Stimulated activated CD4-positive, alpha-beta T cell treated with anti-CD3 and anti-CD28 coated beads, Interleukin-15, amount 100 ng/mL, for 1 hour (primary cell): ENCODE measurements around the gene MMP24OS.
A peak's percentile ranks its signal among the peaks of the same experiment; 100 is the strongest.
"Not testable (repeated sequence)": the region's sequence is repeated elsewhere in the genome, so short reads cannot be mapped to it uniquely, and the experiment has no call there.

Experiments used
- DNase-seq, 2 donors: peaks; one replicate each; pipeline ENCODE4 v3.0.0-alpha.2; 2020; ENCODE audit warnings: low read depth in 1 of 2, low spot score in 1 of 2

Gene MMP24OS

DNA sequence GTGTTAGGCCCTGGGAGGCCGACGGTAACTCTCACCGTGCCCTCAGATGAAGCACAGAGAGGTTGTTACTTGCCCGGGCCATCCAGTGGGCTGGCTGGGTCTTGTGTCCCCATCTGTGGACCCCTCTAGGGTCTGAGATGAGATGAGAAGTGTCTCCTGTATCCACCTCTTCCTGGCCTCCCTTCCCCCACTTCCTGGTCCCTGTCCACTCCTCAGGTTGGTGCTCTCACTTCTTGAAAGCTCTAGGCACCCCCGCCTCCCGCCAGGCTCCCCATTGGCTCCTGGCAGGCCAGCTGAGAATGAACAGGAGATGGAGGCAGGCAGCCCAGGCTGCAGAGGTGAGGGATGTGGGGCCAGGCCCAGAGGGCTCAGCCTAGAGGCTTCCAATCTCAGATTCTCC is 1.5 kb downstream of the MMP24OS start:
- DNase-seq: no peak

DNA sequence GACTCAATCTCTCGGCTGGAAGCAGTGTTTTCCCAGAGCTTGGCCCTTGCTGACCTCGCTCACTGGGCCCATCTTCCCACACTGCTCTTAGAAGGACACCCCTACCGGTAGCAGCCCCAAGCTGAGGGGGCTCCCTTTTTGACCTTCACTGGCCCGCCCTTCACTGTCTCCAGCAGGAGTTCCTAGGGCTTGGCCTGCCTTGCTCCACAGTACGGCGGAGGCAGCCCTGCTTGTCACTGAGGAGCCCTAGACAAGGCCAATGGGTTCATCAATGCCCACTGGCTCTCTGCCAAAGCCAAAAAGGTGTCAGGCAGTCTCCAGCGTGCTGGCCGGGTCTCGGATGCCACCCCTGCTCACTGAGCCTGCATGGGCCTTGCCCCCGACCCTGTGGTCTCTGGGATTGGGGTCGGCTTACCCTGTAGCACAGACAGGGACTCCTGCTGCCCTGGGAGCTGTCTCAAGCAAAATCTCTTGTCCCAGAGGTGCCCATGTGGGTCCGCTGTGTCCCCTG is 2.1 kb downstream of the MMP24OS start:
- no peak for DNase-seq

DNA sequence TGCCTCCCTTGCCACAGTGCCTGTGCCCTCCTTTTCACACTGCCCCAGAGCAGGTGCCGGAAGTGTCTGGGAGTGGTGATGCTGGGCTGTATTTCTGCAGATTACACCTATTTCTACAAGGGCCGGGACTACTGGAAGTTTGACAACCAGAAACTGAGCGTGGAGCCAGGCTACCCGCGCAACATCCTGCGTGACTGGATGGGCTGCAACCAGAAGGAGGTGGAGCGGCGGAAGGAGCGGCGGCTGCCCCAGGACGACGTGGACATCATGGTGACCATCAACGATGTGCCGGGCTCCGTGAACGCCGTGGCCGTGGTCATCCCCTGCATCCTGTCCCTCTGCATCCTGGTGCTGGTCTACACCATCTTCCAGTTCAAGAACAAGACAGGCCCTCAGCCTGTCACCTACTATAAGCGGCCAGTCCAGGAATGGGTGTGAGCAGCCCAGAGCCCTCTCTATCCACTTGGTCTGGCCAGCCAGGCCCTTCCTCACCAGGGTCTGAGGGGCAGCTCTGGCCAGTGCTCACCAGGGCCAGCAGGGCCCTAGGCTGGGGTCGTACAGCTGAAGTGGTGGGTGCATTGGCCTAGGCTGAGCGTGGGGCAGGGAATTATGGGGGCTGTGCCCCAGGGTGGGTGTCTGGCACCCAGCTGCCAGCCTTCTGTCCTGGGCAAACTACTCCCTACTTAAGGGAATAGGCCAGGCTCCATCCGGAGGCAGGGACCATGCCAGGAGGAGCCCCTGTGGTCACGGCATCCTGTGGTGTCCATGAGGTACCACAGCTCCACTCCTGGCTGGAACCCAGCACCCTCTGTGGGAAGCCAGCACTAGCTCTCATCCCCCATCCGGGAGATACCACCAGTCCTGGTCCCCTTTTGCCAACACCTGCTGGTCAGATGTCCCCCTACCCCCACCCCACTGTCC is 3.5 kb downstream of the MMP24OS start:
- no peak for DNase-seq

DNA sequence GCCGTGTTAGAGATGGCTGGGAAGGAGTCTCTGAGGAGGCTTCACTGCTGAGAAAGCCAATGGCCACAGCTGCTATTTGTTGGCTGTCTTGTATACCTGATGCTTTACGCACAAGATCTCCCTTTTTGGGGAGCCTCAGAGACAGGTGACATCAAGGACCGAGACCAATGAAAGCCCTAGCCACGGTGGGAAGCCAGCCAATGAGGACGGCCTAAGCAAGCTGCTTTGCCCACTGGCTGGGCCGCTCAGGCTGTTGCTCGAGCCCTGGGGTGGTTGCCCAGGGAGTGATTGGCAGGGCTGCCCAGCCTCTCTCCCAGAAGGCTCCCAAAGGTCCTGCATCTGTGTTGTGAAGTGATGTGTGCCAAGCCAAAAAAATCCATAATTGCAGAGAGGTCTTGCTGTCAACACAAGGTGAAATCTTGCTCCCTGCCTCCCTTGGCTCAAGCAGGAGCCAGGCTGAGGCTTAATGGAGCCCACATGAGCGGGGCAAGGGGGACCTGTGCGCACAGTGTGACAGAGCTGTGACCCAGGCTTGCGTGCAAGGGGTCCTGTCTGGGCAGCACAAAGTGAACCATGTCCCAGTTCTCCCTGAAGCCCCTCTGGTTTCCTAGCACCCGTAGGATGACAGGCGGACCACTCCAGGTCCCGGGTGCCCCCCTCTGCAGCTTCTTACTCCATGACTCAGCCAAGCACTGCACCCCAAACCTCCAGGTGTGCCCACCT is 4.3 kb downstream of the MMP24OS start:
- DNase-seq: no peak

DNA sequence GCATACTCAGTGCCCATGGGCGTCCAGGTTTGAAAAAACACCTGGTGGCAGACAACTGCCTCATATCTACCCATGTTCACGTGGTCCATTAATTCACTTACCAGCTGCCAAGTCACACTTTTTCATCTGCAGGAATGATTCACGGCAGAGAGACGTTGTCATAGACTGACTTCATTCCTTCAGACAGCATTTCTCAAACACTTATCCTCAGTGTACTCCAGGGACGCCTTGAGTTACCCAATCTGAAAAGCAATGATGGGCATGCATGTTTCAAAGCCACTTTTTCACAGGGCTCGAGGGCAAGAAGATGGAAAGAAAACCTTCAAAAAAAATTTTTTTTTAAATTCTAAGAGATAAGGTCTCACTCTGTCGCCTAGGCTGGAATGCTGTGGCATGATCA is 6.0 kb downstream of the MMP24OS start:
- no peak for DNase-seq

DNA sequence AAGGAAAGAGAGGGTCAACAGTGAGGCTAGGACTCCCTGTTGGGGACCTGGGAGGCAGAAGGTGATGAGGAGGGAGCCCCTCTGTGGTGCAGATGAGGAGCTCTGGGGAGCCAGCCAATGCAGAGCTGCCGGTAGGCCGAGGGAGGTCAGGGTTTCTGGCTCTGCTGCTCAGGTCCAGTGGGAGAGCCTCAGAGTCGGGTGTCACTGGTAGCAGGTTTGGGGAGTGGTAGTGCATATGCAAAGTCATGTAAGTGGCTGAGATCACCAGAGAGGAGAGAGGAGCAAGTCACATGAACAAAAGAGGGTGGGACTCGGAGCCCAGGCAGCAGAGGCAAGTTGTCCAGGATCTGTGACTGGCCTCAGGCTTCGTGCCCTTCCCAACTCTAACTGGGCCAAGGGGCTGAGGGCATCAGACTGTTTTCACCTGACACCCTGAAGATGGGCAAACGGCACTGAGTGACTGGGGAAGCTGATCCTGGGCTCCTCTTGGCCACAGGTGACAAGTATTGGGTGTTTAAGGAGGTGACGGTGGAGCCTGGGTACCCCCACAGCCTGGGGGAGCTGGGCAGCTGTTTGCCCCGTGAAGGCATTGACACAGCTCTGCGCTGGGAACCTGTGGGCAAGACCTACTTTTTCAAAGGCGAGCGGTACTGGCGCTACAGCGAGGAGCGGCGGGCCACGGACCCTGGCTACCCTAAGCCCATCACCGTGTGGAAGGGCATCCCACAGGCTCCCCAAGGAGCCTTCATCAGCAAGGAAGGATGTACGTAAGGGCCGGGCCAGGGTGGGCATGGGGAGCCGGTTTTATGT is 6.6 kb downstream of the MMP24OS start:
- DNase-seq: no peak

DNA sequence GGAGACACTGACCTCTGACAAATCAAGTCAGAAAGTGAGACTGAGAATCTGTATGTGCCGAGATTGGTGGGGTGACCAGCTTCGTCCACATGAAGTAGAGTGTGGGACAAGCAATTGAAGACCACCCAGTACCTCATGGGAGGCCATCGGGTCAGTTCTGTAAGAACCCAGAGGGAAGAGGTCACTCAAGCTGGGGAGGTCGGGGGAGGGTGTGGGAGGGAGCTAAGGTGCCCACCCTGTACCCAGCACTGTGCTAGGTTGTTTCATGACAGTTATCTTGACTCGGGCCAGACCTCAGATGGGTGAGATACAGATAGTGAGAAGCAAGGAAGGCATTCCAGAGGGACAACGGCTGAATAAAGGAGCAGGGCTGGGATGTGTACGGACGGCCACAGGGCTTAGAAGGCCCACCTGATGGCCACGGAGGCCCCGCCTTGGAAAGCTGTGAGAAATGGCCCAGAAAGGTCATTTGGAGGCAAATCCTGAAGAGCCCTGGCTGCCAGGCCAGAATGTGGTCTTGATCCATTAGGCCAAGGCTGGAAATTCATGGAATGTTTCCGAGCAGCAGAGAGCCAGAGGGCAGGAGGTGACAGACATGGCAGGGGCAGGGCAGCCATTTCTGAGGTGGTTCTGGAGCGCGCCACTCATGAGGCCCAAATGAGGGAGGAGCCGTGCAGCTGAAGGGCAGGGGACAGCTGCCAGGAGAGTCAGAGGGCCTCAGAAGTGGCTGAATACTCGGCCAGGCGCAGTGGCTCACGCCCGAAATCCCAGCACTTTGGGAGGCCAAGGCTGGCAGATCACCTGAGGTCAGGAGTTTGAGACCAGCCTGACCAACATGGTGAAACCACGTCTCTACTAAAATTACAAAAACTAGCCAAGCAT is 7.7 kb downstream of the MMP24OS start:
- no peak for DNase-seq

DNA sequence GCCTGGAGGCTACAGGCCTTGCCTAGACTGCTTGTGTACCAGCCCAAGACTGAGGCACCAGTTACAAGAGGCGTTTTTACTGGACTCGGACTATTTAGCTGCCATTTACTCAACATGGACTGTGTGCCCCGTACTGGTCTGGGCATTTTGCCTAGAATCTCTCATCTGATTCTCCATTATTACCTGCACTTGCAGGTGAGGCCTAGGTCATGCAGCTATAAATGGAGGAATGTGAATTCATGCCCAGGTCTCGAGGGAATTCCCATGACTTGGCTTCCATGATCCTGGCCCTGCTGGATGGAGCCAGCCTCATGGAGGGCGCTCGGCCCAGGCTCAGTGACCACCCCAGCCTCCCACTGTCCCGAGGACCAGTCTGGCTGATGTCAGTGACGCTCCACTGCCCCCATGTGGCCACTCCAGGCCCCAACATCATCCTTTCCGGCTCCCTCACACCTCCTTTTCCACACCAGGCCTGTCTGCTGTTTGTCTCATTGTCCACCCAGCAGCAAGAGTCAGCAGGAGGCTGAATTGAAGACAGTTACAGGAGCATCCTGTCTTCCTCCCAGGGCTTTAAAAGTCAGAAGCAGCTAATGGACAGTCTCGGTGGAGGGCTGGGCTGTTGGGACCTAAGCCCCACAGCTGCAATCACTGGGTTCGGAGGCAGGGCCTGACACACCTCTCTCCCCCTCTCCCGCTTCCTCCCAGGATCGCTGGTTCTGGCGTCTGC is 8.7 kb downstream of the MMP24OS start:
- DNase-seq: peak in 1 of 2 donors; percentile 26

DNA sequence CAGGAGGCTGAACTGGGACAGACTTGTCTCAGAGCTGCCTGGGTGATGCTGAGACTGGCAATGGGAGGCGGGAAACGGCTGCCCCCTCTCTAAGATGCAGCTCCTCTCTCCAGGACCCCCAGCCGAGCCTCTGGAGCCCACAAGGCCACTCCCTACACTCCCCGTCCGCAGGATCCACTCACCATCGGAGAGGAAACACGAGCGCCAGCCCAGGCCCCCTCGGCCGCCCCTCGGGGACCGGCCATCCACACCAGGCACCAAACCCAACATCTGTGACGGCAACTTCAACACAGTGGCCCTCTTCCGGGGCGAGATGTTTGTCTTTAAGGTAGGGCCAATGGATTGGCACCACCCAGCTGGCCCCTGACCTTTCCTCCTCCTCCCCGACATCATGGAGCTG is 10.8 kb downstream of the MMP24OS start:
- no peak for DNase-seq

DNA sequence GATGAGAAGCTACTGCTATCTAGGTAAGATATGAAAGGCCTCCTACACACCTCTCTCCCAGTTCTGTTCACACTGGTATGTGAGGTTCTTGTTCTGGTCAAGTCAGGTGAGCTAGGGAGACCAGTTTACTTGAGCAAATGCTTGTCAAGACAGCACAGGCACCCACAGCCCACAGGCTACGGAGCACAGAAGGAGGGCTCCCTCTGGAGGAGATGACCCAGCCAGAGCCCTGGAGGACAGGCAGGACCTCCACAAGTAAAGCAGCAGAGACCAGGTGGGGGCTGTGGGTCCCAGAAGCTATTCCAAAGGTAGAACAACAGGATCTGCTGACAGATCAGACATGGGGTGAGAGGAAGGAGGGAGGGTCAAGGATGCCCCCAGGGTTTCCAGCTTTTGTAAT is 13.2 kb downstream of the MMP24OS start:
- DNase-seq: no peak

DNA sequence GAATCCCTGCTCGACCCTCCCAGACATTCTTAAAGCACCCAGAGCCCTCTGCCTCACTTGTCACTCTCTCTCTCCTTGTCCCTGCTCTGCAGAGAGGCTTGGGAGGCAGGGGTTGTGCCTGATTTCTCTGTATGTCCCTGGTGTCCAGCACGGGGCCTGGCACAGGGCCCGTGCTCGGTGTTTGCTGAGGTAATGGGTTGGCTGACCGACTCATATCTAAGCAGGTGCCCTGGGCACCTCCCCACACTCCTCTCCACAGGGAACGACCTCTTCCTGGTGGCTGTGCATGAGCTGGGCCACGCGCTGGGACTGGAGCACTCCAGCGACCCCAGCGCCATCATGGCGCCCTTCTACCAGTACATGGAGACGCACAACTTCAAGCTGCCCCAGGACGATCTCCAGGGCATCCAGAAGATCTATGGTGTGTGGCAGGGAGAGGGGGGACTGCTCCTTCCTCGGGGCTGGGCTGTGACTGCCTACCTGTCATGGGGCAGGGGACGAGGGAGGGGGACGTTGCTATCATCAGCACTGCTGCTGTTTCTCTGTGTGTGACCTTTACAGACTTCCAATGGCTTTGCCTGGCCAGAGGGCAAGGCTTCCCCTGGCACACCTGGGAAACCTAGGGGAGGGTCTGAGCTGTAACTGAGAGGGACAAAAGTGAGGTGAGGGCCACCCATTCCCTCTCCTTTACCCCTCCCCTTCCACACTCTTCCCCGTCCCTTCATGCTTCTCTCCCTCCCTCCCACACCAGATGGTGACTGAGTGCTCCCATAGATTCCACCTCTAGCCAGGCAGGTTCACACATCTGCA is 14.2 kb downstream of the MMP24OS start:
- no peak for DNase-seq

DNA sequence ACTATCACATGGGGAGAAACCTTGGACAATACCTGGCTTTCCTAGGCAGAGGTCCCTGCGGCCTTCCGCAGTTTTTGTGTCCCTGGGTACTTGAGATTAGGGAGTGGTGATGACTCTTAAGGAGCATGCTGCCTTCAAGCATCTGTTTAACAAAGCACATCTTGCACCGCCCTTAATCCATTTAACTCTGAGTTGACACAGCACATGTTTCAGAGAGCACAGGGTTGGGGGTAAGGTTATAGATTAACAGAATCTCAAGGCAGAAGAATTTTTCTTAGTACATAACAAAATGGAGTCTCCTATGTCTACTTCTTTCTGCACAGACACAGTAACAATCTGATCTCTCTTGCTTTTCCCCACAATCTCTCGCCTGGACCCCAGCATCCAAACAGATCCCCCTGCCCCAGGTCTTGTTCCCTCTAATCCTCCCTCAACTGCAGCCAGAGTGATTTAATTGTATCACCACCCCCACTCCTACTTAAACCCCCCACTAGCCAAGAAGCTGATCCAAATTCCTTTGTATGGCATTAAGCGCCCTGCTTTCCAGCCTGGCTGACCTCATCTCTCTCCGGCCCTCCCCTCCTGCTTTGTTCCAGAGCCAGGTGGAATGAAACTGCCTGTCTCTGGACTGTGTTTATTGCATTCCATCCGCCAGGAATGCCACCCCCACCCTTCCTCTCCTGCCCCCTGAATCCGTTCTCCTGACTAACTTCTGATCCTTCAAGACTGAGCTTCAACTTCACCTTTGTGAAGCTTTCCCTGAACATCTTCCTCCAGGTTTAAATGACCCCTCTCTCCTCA is 15.0 kb downstream of the MMP24OS start:
- DNase-seq: not testable (repeated sequence)

DNA sequence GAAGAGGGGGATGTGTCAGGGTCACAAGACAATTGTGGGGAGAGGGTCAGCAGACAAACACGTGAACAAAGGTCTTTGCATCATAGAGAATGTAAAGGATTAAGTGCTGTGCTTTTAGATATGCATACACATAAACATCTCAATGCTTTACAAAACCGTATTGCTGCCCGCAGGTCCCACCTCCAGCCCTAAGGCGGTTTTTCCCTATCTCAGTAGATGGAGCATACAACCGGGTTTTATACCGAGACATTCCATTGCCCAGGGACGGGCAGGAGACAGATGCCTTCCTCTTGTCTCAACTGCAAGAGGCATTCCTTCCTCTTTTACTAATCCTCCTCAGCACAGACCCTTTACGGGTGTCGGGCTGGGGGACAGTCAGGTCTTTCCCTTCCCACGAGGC is 15.6 kb downstream of the MMP24OS start:
- not testable (repeated sequence) for DNase-seq

DNA sequence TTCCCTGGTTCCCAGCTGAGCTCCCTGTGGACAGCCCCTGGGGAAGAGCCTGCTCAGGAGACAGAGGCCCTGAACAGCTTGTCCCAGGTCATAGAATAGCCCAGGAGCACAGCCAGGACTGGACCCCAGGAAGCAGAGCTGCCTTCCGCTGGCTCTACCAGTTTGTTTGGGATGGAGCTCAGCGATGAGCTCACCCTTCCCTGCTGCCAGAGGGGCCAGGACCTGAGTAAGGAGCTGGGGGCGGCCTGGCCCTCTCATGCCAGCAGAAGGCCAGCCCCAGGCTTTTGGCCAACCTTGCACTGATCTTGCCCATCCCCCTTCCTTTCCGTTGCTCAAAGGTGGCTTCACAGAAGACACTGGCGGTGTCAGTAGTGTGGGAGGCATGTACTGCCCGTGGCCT is 17.5 kb downstream of the MMP24OS start:
- no peak for DNase-seq

DNA sequence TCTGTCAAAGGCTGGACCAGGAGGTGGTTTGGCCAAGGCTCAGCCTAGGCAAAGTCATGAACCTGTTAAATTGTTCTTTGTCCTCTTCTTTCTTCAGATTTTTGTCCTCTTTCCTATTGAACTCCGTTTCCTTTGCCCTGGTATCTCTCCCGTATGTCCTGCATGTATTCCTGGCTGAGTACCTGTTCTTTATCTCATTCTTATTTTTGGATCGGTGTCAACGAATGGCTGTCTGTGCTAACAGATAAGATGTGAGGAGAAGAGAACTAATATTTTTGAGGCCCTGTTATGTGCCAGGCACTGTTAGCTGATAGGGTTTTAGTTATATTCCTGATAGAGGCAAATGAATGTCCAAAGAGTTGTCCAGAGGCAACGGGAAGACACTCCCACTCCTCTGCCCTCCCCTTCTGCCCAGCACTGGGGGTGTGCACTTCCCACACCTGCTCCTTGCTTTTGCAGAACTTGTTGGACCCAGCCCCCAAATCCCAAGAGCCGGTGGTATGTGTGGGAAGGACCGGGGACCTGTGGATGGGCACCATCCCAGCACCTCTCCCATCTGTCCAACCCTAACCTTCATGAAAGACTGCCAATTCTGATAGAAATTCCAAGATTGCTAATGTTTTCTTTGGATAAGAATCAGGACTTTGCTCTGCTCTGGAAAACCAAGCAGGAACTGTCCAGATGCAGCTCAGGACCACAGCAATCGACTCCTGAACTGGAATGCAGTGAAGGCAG is 20.6 kb downstream of the MMP24OS start:
- no peak for DNase-seq

DNA sequence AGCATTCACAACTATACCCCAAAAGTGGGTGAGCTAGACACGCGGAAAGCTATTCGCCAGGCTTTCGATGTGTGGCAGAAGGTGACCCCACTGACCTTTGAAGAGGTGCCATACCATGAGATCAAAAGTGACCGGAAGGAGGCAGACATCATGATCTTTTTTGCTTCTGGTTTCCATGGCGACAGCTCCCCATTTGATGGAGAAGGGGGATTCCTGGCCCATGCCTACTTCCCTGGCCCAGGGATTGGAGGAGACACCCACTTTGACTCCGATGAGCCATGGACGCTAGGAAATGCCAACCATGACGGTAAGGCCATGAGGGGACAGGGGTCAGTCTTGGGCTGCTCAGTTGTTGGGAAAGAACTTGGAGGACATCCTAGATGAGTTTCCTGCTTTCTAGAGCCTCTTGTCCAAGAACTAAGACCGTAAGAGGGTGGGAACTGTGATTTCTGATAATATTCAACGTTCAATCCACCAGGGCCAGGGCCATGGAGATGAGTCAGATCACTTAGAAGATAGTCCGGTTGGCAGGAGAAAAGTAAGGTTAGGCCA is 23.4 kb downstream of the MMP24OS start:
- no peak for DNase-seq

DNA sequence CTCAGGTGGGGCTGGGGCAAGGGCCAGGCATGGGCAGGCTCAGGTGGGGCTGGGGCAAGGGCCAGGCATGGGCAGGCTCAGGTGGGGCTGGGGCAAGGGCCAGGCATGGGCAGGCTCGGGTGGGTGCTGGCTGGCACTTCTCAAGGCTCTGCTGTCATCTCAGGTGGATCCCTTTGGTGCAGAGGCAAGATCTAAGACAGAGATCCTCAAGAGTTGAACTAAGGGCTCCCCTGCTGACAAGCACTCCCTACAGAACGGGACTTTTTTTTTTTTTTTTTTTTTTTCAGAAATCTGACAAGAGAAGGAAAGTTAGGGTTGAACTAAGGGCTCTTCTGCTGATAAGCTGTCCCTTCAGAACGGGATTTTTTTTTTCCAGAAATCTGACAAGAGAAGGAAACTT is 24.9 kb downstream of the MMP24OS start:
- no peak for DNase-seq
